Calu3 (cell line): ENCODE measurements around the gene ABTB2. TPM values are rescaled to one million over a fixed set of nuclear protein-coding genes. Genes with fewer than 3 reads are reported as not detected.

Experiments used
- BruUV-seq: library from RNA; stranded (reverse); fragments of 400-500 nt; replicated peaks from 2 replicates; lab custom pipeline; 2021; lab: Mats Ljungman, UMichigan
- CTCF ChIA-PET: fragments of 300-600 bp; sonication (Branson Sonifier 250); formaldehyde crosslinking; loops from one replicate; lab custom pipeline; 2022; ENCODE audit warnings: antibody characterized with exemption; lab: Charles Lee
- DNase-seq: peaks from one replicate; pipeline ENCODE4 v3.0.0; 2022
- H3K27ac Mint-ChIP-seq: one replicate; pipeline ENCODE4 v1.8.0; 2022; ENCODE audit warnings: mixed read lengths; ENCODE audit not compliant: unreplicated experiment
- H3K27me3 Mint-ChIP-seq: one replicate; pipeline ENCODE4 v1.8.0; 2022; ENCODE audit warnings: mixed read lengths; ENCODE audit not compliant: unreplicated experiment
- H3K36me3 Mint-ChIP-seq: one replicate; pipeline ENCODE4 v1.8.0; 2022; ENCODE audit warnings: mild to moderate bottlenecking, moderate library complexity, mixed read lengths; ENCODE audit not compliant: insufficient read depth, unreplicated experiment
- H3K4me1 Mint-ChIP-seq: one replicate; pipeline ENCODE4 v1.8.0; 2022; ENCODE audit warnings: mild to moderate bottlenecking, low read depth, mixed read lengths; ENCODE audit not compliant: unreplicated experiment
- H3K4me3 Mint-ChIP-seq: one replicate; pipeline ENCODE4 v1.8.0; 2022; ENCODE audit warnings: mild to moderate bottlenecking, low read depth, moderate library complexity, mixed read lengths; ENCODE audit not compliant: unreplicated experiment
- H3K9me3 Mint-ChIP-seq: one replicate; pipeline ENCODE4 v1.8.0; 2022; ENCODE audit warnings: low read depth, mixed read lengths; ENCODE audit not compliant: unreplicated experiment
- intact Hi-C: fragments of 100-400 bp; cut with micrococcal nuclease; formaldehyde crosslinking; loops from one replicate; pipeline ENCODE4 v1.10.0; 2022; ENCODE audit not compliant: unreplicated experiment
- total RNA-seq: library from RNA; stranded (reverse); gene quantifications from 2 replicates; pipeline ENCODE4 v1.2.3, GENCODE V29; 2022
- TF ChIP-seq, protein P1 (sequence below): fragments of 200-600 bp; IDR thresholded peaks from one replicate; pipeline ENCODE4 v1.8.0; 2022; ENCODE audit warnings: antibody characterized with exemption; ENCODE audit not compliant: unreplicated experiment

Gene ABTB2
- total RNA-seq, 1 experiment from 2014 or later, result 24.8 TPM

DNA sequence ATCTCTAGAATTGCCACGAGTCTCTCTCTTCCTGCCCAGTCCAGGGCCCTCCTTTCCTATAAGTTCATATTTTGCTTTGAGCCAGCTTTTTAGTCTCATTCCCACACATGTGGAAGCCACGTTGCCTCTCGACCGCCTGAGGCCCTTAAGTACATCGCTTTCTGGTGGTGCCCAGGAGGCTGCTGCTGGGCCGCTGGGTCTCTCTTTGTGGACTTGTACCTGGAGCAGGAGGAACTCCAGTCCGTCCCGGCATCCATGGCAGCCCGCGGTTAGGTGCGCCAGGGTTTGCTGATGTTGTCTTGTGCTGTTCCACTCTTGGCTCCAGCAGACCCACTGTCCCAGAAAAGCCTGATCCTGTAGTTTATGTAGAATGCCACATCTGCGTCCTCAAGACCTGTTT, 211.4 kb downstream of the ABTB2 start:
- TF ChIP-seq, protein P1, sequence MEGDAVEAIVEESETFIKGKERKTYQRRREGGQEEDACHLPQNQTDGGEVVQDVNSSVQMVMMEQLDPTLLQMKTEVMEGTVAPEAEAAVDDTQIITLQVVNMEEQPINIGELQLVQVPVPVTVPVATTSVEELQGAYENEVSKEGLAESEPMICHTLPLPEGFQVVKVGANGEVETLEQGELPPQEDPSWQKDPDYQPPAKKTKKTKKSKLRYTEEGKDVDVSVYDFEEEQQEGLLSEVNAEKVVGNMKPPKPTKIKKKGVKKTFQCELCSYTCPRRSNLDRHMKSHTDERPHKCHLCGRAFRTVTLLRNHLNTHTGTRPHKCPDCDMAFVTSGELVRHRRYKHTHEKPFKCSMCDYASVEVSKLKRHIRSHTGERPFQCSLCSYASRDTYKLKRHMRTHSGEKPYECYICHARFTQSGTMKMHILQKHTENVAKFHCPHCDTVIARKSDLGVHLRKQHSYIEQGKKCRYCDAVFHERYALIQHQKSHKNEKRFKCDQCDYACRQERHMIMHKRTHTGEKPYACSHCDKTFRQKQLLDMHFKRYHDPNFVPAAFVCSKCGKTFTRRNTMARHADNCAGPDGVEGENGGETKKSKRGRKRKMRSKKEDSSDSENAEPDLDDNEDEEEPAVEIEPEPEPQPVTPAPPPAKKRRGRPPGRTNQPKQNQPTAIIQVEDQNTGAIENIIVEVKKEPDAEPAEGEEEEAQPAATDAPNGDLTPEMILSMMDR, result no peak
- Mint-ChIP-seq H3K36me3 (peaks cover 39% of the 10 kb centered on the region), H3K27ac (no peak overlapping the region), H3K9me3 (no peaks in the 10 kb centered on the region), H3K27me3 (no peaks in the 10 kb centered on the region), H3K4me1 (no peaks in the 10 kb centered on the region), H3K4me3 (no peak overlapping the region)
- BruUV-seq, result TSS peak; percentile 89
- intact Hi-C loops, result no loop called here
- CTCF ChIA-PET, result no interaction called here
- no peak for DNase-seq

DNA sequence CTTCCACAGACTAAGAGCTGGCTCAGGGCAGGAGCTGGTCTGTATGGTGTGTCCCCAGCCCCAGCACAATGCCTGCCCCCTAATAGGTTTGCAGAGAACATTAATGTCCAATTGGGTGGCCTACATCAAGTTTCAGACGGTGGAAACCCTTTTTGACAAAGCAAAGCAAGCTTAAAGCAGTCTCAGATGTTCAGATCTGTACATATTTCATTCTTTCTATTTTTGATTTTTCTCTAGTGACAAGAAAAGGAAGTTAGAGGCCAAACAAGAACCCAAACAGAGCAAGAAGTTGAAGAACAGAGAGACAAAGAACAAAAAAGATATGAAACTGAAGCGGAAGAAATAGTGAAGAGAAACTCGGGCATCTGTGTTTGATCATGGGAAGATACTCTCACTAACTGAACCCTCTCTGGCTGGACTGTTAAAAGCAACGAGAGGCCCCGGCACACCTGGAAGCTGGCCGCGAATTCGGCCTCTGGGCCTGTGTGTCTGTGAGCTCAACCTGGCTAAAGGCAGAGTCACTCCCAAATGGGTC, 211.9 kb downstream of the ABTB2 start:
- intact Hi-C loops, result no loop called here
- no peaks in the 10 kb centered on the region for H3K27me3 Mint-ChIP-seq
- no peak overlapping the region for H3K27ac Mint-ChIP-seq
- H3K4me3 Mint-ChIP-seq, result no peak overlapping the region
- TF ChIP-seq, protein P1, result no peak
- no TSS peak for BruUV-seq
- H3K9me3 Mint-ChIP-seq, result no peaks in the 10 kb centered on the region
- CTCF ChIA-PET, result no interaction called here
- H3K4me1 Mint-ChIP-seq, result no peaks in the 10 kb centered on the region
- peaks cover 39% of the 10 kb centered on the region for H3K36me3 Mint-ChIP-seq
- DNase-seq, result no peak

DNA sequence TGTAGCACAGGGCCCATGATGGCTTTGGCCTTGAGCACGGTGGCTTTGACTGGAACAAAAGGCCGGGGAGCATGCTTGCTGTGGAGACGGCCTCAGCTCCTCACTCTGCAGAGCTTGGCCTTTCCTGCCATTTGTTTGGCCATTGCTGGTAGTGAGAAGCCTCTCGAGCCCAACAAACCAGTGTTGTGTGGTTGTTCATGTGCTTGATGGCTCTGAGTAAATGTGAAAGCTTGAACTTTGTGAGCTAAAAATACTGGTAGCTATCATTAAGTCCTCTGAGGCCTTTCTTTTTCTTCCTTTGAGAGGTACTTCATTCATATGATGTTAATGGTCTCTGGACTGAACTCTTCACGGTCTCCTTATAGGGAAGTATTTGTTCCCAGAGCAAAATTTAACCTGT, 212.7 kb downstream of the ABTB2 start:
- CTCF ChIA-PET, result no interaction called here
- Mint-ChIP-seq H3K4me1 (no peaks in the 10 kb centered on the region), H3K27ac (no peak overlapping the region), H3K9me3 (no peaks in the 10 kb centered on the region), H3K4me3 (no peak overlapping the region), H3K27me3 (no peaks in the 10 kb centered on the region), H3K36me3 (peaks cover 39% of the 10 kb centered on the region)
- intact Hi-C loops, result no loop called here
- TF ChIP-seq, protein P1, result no peak
- no TSS peak for BruUV-seq
- no peak for DNase-seq

DNA sequence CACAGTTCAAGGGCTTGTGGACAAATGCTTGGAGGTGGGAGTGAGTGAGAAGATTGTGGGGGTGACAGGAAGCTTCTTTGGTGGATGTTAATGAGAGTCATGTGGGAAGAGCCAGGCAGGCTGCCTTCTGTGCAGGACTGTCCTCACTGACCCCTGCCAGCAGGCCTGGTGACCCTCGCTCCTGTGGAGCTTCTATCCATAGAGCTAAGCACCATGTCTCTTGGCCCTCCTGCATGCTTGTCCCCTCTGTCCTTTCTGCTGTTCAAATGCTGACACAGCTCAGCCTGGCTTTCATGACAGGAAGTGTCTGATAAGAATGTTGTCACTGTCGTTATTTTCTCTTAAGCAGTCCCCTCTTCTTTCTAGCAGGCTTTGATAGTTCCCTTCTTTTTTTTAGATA, 214.8 kb downstream of the ABTB2 start:
- intact Hi-C loops, result no loop called here
- H3K27me3 Mint-ChIP-seq, result no peaks in the 10 kb centered on the region
- TF ChIP-seq, protein P1, result no peak
- H3K27ac Mint-ChIP-seq, result no peak overlapping the region
- H3K36me3 Mint-ChIP-seq, result peaks cover 35% of the 10 kb centered on the region
- no TSS peak for BruUV-seq
- no peaks in the 10 kb centered on the region for H3K9me3 Mint-ChIP-seq
- no peak for DNase-seq
- CTCF ChIA-PET, result no interaction called here
- H3K4me1 Mint-ChIP-seq, result no peaks in the 10 kb centered on the region
- no peak overlapping the region for H3K4me3 Mint-ChIP-seq
